Measurements from ENCODE around the gene PRSS21. TPM values are rescaled to one million over a fixed set of nuclear protein-coding genes. Genes with fewer than 3 reads are reported as not detected.

Gene PRSS21
- total and polyA plus RNA-seq, 3 donors from 2014 or later = 62.5 to 153 (median 130) TPM

DNA sequence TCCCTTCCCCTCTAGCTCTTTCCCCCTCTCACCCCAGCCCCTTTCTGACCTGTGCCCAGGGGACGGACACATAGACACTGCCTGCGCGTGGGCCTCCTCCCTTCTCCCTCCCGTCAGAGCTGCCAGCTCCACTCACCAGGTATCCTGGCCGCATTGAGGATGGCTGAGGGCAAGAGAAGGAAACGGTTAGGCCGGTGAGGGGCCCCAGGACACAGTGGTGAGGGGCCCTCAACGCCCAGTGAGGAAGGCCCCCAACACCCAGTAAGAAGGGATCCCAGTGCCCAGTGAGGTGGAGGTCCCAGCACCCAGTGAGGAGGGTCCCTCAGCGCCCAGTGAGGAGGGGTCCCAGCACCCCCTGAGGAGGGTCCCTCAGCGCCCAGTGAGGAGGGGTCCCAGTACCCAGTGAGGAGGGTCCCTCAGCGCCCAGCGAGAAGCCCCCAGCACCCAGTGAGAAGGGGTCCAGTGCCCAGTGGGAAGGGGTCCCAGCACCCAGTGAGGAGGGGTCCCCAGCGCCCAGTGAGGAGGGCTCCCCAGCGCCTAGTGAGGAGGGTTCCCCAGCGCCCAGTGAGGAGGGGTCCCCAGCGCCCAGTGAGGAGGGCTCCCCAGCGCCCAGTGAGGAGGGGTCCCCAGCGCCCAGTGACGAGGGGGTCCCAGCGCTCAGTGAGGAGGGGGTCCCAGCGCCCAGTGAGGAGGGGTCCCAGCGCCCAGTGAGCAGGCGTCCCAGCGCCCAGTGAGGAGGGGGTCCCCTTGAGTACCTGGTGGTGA lies 39.8 kb downstream of the PRSS21 start:
- H3K9me3 ChIP-seq = no peaks in the 10 kb centered on the region
- WGBS, 2 donors = 66 to 74% methylated on average over 6 to 23 of the region's 24 CpGs
- TF ChIP-seq POLR2A (IDR thresholded peaks at IDR 0.05) = no peak
- TF ChIP-seq, protein P1, sequence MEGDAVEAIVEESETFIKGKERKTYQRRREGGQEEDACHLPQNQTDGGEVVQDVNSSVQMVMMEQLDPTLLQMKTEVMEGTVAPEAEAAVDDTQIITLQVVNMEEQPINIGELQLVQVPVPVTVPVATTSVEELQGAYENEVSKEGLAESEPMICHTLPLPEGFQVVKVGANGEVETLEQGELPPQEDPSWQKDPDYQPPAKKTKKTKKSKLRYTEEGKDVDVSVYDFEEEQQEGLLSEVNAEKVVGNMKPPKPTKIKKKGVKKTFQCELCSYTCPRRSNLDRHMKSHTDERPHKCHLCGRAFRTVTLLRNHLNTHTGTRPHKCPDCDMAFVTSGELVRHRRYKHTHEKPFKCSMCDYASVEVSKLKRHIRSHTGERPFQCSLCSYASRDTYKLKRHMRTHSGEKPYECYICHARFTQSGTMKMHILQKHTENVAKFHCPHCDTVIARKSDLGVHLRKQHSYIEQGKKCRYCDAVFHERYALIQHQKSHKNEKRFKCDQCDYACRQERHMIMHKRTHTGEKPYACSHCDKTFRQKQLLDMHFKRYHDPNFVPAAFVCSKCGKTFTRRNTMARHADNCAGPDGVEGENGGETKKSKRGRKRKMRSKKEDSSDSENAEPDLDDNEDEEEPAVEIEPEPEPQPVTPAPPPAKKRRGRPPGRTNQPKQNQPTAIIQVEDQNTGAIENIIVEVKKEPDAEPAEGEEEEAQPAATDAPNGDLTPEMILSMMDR (IDR thresholded peaks at IDR 0.05) = no peak
- H3K4me1 ChIP-seq = peaks cover 3% of the 10 kb centered on the region
- H3K27me3 ChIP-seq = no peaks in the 10 kb centered on the region
- no peaks in the 10 kb centered on the region for H3K36me3 ChIP-seq (ENCODE audit: low read depth, missing control alignments)
- H3K27ac ChIP-seq = no peak overlapping the region
- H3K4me3 ChIP-seq = no peak overlapping the region
- intact Hi-C loops (cut with DNase I; ENCODE audit: low total_unique reads) = no loop called here
- DNase-seq = no peak

DNA sequence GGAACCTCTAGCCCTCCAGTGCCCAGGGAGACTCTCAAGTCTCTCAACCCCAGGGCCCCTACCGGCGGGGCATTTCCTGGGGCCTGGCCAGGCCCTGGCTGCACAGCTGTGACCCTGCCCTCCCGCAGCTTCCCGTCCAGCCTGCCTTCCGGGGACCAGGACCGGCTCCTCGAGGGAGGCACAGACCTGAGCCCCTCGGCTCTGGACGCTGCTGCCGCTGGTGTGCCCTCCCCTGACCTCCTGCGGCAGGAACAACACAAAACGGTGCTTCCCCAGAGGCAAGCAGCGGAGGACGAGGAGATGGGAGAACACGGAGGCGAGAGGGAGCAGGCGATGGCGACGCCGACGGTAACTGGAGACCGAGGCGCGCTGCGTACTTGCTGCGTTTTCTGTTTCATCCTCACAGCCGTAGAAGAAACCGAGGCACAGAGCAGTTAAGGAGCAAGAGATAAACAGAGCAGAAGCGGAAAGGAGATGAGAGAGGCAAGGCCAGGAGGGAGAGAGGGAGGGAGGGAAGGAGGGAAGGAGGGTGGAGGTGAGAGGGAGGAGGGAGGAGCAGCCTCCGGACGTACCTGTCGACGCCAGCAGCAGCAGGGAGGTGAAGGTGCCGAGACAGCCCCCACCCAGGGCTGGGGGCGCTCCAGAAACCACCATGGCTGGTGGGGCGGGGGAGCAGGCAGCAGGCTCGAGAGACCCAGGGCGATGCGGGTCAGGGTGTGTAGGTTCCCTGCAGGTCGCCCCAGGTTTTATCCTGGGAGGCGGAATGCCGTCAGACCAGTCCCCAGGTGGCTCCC lies 40.6 kb downstream of the PRSS21 start, which contains the start of gene PRSS22:
PRSS22 (minus strand) TSS at position 720 of the 794 bp plus-strand sequence; CDS start at position 654, 66 bp downstream.
- DNase-seq = no peak
- H3K27me3 ChIP-seq = no peaks in the 10 kb centered on the region
- H3K27ac ChIP-seq = no peak within 1 kb of the TSS
- WGBS, 2 donors = 4 to 5% methylated on average over 25 to 42 of the region's 42 CpGs
- H3K4me1 ChIP-seq = peaks cover 3% of the 10 kb centered on the region
- TF ChIP-seq, protein P1 (IDR thresholded peaks at IDR 0.05) = no peak
- TF ChIP-seq POLR2A (IDR thresholded peaks at IDR 0.05) = no peak
- H3K36me3 ChIP-seq (ENCODE audit: low read depth, missing control alignments) = no peaks in the 10 kb centered on the region
- H3K9me3 ChIP-seq = no peaks in the 10 kb centered on the region
- intact Hi-C loops (cut with DNase I; ENCODE audit: low total_unique reads) = no loop called here
- no peak within 1 kb of the TSS for H3K4me3 ChIP-seq

DNA sequence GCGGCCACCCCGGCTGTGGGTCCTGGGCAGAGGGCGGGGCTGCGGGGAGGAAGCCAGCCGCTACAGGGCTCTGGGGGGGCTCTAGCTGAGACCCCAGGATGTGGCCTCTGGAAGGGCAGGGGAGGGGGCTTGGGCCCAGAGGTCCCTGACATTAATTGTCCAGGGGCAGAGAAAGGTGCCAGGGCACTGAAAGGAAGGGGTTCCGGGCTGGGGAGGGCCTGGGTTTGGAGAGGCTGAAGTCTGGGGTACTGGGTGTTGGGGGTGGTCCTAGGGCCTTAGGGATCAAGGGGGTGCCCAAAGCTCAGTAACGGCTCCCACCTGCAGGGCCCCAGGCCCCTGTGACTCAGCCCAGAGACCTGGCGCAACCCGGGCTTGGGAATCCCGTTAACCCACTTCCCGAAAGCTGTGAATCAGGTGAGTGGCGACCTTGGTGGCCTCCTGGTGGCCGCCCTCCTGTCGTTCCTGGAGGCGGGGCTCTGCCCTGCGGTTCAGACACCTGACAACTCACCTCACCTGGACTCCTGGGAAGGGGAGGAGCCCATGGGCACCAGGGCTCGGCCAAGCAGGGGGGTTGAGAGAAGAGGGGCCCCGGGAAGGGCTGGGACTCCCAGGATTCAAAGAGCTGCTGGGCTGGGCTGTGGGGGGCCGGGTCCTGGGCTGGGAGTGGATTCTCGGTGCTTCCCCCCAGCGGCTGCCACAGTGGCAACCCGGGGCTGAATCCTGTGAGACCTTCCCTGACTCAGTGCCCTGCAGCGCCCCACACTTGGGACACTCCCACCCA lies 41.4 kb downstream of the PRSS21 start:
- Histone ChIP-seq H3K9me3 (no peaks in the 10 kb centered on the region), H3K27me3 (no peaks in the 10 kb centered on the region), H3K27ac (no peak overlapping the region), H3K4me1 (peaks cover 3% of the 10 kb centered on the region), H3K36me3 (ENCODE audit: low read depth, missing control alignments) (no peaks in the 10 kb centered on the region), H3K4me3 (no peak overlapping the region)
- no peak for DNase-seq
- WGBS, 2 donors = 20 to 31% methylated on average over 10 to 23 of the region's 23 CpGs
- TF ChIP-seq POLR2A (IDR thresholded peaks at IDR 0.05) = no peak
- TF ChIP-seq, protein P1 (IDR thresholded peaks at IDR 0.05) = no peak
- intact Hi-C loops (cut with DNase I; ENCODE audit: low total_unique reads) = no loop called here

DNA sequence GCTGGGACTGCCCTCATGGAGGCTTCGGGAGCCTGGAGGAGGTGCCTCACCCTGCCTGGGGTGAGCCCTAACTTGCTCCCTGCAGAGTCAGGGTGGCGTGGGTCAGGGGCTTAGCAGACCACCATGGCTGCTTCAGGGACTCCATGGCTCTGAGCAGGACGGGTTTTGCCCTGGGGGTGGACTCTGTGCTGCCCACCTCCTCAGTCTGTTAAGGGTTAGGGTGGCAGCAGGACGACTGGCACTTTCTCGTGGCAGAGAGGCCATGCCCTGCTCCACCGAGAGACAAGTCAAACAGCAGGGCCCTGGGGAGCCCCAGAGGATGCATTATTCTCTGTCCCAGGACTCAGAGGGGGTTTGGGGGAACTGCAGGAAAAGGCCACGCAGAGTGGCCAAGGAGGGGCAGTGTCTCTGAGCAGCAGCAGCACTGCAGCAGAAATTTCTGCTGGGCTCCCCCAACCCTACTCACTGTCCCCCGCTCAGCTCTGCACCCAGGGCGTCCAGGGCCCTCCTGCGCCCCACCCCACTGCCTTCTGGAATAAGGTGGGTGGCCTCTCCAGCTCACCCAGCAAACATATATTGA lies 42.7 kb downstream of the PRSS21 start:
- peaks cover 3% of the 10 kb centered on the region for H3K4me1 ChIP-seq
- TF ChIP-seq POLR2A (IDR thresholded peaks at IDR 0.05) = no peak
- TF ChIP-seq, protein P1 (IDR thresholded peaks at IDR 0.05) = no peak
- no peaks in the 10 kb centered on the region for H3K9me3 ChIP-seq
- H3K27me3 ChIP-seq = no peaks in the 10 kb centered on the region
- WGBS, 2 donors = 62 to 73% methylated on average over 5 to 10 of the region's 10 CpGs
- intact Hi-C loops (cut with DNase I; ENCODE audit: low total_unique reads) = no loop called here
- DNase-seq = no peak
- H3K27ac ChIP-seq = no peak overlapping the region
- H3K36me3 ChIP-seq (ENCODE audit: low read depth, missing control alignments) = no peaks in the 10 kb centered on the region
- H3K4me3 ChIP-seq = no peak overlapping the region
